ENCODE results near the gene TMEM41B.
A peak's percentile ranks its signal among the peaks of the same experiment; 100 is the strongest.

TMEM41B gene

DNA sequence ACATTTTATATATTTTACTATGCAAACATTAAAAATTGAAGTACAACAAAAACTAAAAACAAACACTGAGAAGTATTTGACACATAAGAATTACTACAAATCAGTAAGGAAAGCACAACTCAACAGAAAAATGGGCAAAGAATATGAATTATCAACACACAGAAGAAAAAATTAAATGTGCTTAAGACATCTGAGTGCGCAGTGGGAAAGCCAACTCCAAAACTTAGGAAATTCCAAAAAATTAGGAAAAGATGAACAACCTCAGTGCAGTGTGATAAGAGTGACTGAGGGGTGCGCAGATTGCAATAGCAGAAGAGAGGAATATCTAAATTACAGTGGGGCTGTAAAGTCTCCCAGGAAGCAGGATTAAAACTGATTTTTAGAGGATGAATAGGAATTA, 1.9 kb upstream of the TMEM41B start:
- H3K4me3 ChIP-seq (ENCODE audit: low read depth, low read length), result no peak overlapping the region
- DNase-seq (ENCODE audit: low read depth), result no peak
- TF ChIP-seq, protein P1, sequence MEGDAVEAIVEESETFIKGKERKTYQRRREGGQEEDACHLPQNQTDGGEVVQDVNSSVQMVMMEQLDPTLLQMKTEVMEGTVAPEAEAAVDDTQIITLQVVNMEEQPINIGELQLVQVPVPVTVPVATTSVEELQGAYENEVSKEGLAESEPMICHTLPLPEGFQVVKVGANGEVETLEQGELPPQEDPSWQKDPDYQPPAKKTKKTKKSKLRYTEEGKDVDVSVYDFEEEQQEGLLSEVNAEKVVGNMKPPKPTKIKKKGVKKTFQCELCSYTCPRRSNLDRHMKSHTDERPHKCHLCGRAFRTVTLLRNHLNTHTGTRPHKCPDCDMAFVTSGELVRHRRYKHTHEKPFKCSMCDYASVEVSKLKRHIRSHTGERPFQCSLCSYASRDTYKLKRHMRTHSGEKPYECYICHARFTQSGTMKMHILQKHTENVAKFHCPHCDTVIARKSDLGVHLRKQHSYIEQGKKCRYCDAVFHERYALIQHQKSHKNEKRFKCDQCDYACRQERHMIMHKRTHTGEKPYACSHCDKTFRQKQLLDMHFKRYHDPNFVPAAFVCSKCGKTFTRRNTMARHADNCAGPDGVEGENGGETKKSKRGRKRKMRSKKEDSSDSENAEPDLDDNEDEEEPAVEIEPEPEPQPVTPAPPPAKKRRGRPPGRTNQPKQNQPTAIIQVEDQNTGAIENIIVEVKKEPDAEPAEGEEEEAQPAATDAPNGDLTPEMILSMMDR (conservative IDR thresholded peaks at IDR 0.05; ENCODE audit: low read depth, low read length), result no peak

DNA sequence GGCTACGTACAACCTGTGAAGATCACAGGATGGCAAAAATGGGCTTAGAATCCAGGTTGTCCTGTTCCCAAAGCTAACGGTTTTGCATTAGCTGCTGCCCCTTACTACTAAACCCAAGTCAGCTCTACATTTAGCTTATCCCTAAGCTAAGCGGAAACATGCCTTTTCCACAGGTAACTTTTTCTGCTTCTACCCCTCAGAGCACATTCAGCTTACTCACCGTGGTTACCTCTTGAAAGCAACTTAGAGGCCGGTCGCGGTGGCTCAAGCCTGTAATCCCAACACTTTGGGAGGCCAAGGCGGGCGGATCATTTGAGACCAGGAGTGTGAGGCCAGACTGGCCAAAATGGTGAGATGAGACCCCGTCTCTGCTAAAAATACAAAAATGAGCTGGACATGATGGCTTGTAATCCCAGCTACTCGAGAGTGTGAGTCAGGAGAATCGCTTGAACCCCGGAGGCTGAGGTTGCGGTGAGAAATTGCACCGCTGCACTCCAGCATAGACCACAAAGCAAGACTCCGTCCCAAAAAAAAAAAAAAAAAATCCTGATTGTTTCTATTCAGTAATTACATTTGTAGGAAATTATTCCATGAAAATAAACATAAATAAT, 790 bp upstream of the TMEM41B start:
- DNase-seq (ENCODE audit: low read depth), result no peak
- H3K4me3 ChIP-seq (ENCODE audit: low read depth, low read length), result peak overlapping the region; percentile 96
- TF ChIP-seq, protein P1 (conservative IDR thresholded peaks at IDR 0.05; ENCODE audit: low read depth, low read length), result no peak

DNA sequence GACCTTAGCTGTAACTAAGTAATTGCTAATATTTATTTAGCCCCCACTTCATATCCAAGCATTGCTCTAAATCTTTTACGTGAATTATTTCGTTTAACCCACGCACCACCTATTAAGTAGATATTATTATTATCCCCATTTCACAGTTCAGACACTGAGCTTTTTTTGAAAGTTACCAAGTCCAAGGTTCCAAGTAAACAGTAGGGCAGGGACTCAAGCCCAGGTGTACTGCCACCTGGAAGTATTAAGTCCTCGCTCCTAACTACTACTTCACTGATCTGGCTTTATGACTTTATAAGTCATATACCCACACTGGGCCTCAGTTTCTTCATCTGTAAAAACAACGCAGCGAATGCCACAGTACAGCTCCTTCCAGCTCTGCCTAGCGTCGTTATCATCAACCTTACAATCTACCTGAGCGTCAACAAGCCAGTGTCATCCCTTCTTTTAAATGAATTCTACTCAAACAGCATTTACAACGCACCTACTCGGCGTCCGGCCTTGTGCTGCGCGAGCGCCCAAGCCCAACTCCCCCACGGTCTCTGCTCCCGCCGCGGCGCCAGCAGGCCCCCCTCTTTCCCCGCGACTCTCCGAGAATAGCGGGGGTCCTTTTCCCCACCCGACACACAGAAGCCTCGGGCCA, 624 bp downstream of the TMEM41B start:
- DNase-seq (ENCODE audit: low read depth), result peak; percentile 24
- H3K4me3 ChIP-seq (ENCODE audit: low read depth, low read length), result peak overlapping the region; percentile 96
- TF ChIP-seq, protein P1 (conservative IDR thresholded peaks at IDR 0.05; ENCODE audit: low read depth, low read length), result no peak

DNA sequence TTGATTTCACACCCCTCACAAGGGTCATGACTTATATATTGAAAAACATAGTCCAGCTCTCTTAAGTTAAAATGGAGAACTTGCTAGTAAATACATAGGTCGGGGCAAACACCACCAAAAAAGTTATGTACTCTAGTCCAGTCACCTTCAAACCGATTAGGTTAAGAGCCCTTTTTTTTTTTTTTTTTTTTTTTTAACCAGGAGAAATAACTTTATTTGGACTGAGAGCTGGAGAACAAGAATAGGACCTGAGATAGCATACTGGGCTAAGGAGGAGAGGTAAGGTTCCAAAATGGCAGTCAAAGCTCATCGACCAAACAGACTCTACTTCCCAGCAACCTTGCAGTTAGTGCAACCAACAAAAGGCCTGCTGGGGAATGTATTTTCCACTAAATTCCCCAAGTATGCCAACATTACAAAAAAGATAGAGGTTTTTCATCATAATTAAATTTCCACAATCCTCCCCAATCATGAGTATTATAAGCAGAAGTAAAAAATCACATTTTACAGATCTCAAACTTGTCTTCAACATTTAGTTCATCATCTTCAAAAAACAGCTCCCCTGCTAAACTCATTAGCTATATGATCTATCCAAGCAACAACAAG, 3.8 kb downstream of the TMEM41B start:
- no peak overlapping the region for H3K4me3 ChIP-seq (ENCODE audit: low read depth, low read length)
- TF ChIP-seq, protein P1 (conservative IDR thresholded peaks at IDR 0.05; ENCODE audit: low read depth, low read length), result no peak
- no peak for DNase-seq (ENCODE audit: low read depth)

DNA sequence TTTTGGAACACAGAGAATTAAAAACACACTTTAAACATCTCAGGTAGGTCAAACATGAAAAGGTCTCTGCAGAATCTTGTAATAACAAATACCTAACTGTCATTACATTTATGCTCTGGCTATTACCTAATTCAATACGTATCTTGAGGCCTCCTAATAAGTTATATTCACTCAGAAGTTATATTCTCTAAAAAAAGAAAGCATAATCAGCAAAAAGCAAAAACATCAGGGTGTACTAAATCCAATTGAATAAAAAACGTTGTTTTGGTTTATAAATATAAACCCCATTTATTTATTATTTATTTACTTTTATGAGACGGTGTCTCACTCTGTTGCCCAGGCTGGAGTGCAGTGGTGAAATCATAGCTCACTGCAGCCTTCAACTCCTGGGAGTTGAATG, 10.2 kb downstream of the TMEM41B start:
- DNase-seq (ENCODE audit: low read depth), result no peak
- H3K4me3 ChIP-seq (ENCODE audit: low read depth, low read length), result no peak overlapping the region
- TF ChIP-seq, protein P1 (conservative IDR thresholded peaks at IDR 0.05; ENCODE audit: low read depth, low read length), result no peak

DNA sequence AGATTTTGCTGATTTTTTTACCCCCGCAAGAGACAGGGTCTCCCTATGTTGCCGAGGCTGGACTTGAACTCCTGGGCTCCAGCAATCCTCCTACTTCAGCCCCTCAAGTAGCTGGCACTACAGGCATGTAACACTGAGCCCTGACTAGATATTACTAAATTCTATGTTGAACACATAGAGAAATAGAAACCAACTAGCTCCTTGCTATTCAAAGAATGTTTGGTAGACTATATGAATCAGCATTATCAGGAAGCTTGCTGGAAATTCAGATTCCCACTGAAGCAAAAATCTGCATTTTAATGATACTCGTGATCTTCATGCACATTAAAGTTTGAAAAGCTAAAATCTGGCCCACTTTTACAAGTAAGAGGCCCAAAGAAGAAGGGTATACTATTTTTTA, 11.9 kb downstream of the TMEM41B start:
- no peak overlapping the region for H3K4me3 ChIP-seq (ENCODE audit: low read depth, low read length)
- TF ChIP-seq, protein P1 (conservative IDR thresholded peaks at IDR 0.05; ENCODE audit: low read depth, low read length), result no peak
- DNase-seq (ENCODE audit: low read depth), result peak; percentile 66

All from choroid plexus epithelial cell (primary cell).